Bronchial epithelial cell (primary cell): ENCODE data around the gene PALS1. TPM values are rescaled to one million over a fixed set of nuclear protein-coding genes. Genes with fewer than 3 reads are reported as not detected.

Experiments used
- DNase-seq: peaks from one replicate; pipeline ENCODE4 v3.0.0-alpha.2; 2010; ENCODE audit warnings: low read depth
- FAIRE-seq: peaks from 2 replicates; lab custom pipeline; 2011; peaks lifted over from hg19 to GRCh38; lab: Jason Lieb, UNC
- H3K27me3 ChIP-seq: 2 replicates; pipeline ENCODE4 v1.5.1; 2011; ENCODE audit warnings: low read length; ENCODE audit not compliant: control insufficient read depth, insufficient read depth
- H3K36me3 ChIP-seq: 2 replicates; pipeline ENCODE4 v1.5.1; 2011; ENCODE audit warnings: low read length; ENCODE audit not compliant: control insufficient read depth, insufficient read depth
- H3K4me3 ChIP-seq: 2 replicates; pipeline ENCODE4 v1.5.1; 2011; ENCODE audit warnings: mild to moderate bottlenecking, low read depth, low read length, control low read depth
- CTCF ChIP-seq: IDR thresholded peaks from 2 replicates; pipeline ENCODE4 v1.5.1; 2011; ENCODE audit warnings: mild to moderate bottlenecking, moderate library complexity, low read length, control low read depth, inconsistent platforms; ENCODE audit not compliant: insufficient read depth, severe bottlenecking
- total RNA-seq: library from RNA; depleted of rRNA; stranded (reverse); fragments of >200 nt; gene quantifications from 2 replicates; pipeline ENCODE4 v1.2.1, GENCODE V29; 2014

The PALS1 gene
- total RNA-seq, 1 donor from 2014 or later, result 15.3 TPM

DNA sequence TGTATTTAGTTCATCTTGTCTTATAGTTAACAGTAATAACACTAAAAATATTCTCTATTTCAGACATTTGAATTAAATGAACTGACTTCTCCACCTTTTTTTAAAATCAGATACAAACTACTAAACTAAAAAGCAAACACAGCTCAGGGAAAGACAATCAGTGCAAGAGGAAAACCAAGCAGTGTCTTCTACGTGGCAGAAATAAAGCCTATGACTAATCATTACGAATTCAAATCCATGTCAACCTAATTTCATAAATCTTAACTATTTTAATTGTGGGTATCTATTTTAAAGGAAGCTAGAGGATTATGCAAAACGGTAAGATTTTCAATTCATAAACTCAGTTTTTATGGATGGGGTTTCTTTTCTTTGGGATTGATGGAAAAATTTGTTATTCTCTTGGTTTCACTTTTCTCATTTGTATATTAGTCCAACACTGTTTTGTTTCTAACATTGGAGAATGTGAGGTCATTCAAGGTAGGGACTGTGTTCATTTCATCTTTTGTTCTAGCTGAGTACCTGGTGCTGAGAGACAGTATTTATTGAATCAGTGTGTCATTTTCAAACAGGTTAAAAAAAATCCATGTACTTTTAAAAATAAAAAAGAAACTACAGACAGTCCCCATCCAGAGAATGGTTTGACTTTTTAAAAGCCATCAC is 12.8 kb upstream of the PALS1 start:
- no peak for FAIRE-seq

DNA sequence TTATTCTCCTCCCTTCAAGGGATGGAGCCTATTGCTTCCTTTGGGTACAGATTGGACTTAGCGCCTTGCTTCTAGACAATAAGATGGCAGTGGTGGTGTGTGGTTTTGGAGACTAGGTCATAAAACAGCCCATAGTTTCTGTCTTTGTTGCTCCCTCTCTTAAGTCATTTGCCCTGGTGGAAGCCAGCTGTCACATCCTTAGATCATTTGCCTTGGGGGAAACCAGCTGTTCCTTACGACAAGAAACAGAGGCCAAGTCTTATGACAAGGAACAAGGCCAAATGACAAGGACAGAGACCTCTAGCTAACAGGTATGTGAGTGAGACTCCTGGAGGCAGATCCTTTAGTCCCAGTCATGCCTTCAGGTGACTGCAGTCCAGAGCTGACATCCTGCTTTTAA is 9.2 kb upstream of the PALS1 start:
- no peak for TF ChIP-seq CTCF
- Histone ChIP-seq H3K27me3 (no peaks in the 10 kb centered on the region), H3K4me3 (no peak overlapping the region), H3K36me3 (no peaks in the 10 kb centered on the region)
- FAIRE-seq (no peak), DNase-seq (no peak)

More for the DNA sequence above, 12.8 kb upstream of the PALS1 start:
- Histone ChIP-seq H3K36me3 (no peaks in the 10 kb centered on the region), H3K4me3 (no peak overlapping the region), H3K27me3 (no peaks in the 10 kb centered on the region)
- DNase-seq, result peak; percentile 31
- TF ChIP-seq CTCF, result no peak

GRCh38 chr14:67232621-67233020 is 8.6 kb upstream of the PALS1 start:
- Histone ChIP-seq H3K27me3 (no peaks in the 10 kb centered on the region), H3K36me3 (no peaks in the 10 kb centered on the region), H3K4me3 (no peak overlapping the region)
- DNase-seq (no peak), FAIRE-seq (no peak)
- no peak for TF ChIP-seq CTCF

- H3K4me3 ChIP-seq, result no peak overlapping the region
- H3K27me3 ChIP-seq, result no peaks in the 10 kb centered on the region
- DNase-seq, result no peak
- no peak for FAIRE-seq
- no peaks in the 10 kb centered on the region for H3K36me3 ChIP-seq
- no peak for TF ChIP-seq CTCF
Observed at GRCh38 chr14:67237591-67237990, 3.6 kb upstream of the PALS1 start.

- no peak for DNase-seq
- TF ChIP-seq CTCF, result no peak
- H3K4me3 ChIP-seq, result no peak overlapping the region
- no peak for FAIRE-seq
- no peaks in the 10 kb centered on the region for H3K36me3 ChIP-seq
- no peaks in the 10 kb centered on the region for H3K27me3 ChIP-seq
Observed at GRCh38 chr14:67239582-67239981, 1.7 kb upstream of the PALS1 start.
